Activated CD8-positive, alpha-beta T cell treated with anti-CD3 and anti-CD28 coated beads for 36 hours (primary cell): ENCODE results near the gene LY6G5B. TPM values are rescaled to one million over a fixed set of nuclear protein-coding genes. Genes with fewer than 3 reads are reported as not detected.
A peak's percentile ranks its signal among the peaks of the same experiment; 100 is the strongest.

Experiments used
- ATAC-seq: fragments of 200-7000 bp; cut with Tn5 transposase; one replicate; pipeline ENCODE4 v1.10.0; 2021; ENCODE audit warnings: mild to moderate bottlenecking, moderate library complexity
- CTCF ChIA-PET: fragments of 350-600 bp; sonication (Branson Sonifier 250); formaldehyde crosslinking; loops from one replicate; lab custom pipeline; 2021; ENCODE audit warnings: antibody characterized with exemption; lab: Charles Lee
- POLR2A ChIA-PET: fragments of 350-600 bp; sonication (Branson Sonifier 250); formaldehyde crosslinking; loops from one replicate; lab custom pipeline; 2021; ENCODE audit warnings: antibody characterized with exemption; lab: Charles Lee
- DNase-seq: peaks from one replicate; pipeline ENCODE4 v3.0.0-alpha.2; 2020
- H3K27ac Mint-ChIP-seq: one replicate; pipeline ENCODE4 v1.8.0; 2021; ENCODE audit warnings: mild to moderate bottlenecking, mixed read lengths
- H3K27me3 Mint-ChIP-seq: one replicate; pipeline ENCODE4 v1.8.0; 2021; ENCODE audit warnings: mixed read lengths
- H3K36me3 Mint-ChIP-seq: one replicate; pipeline ENCODE4 v1.8.0; 2021; ENCODE audit warnings: low read depth, mixed read lengths
- H3K4me1 Mint-ChIP-seq: one replicate; pipeline ENCODE4 v1.8.0; 2021; ENCODE audit warnings: low read depth, mixed read lengths
- H3K4me3 Mint-ChIP-seq: one replicate; pipeline ENCODE4 v1.8.0; 2021; ENCODE audit warnings: mild to moderate bottlenecking, moderate library complexity, mixed read lengths
- H3K9me3 Mint-ChIP-seq: one replicate; pipeline ENCODE4 v1.8.0; 2021; ENCODE audit warnings: mixed read lengths
- intact Hi-C: fragments of 100-400 bp; cut with micrococcal nuclease; formaldehyde crosslinking; loops from one replicate; pipeline ENCODE4 v1.10.0; 2022
- total RNA-seq, 2 experiments: library from RNA; stranded (reverse); gene quantifications; one replicate each; pipeline ENCODE4 v1.2.3, GENCODE V29; 2021
- TF ChIP-seq, protein P1 (sequence below): fragments of 200-600 bp; IDR thresholded peaks from one replicate; pipeline ENCODE4 v1.8.0; 2022; ENCODE audit warnings: antibody characterized with exemption, mild to moderate bottlenecking

The LY6G5B gene
- total RNA-seq, 2 experiments from 2014 or later = 14.7 to 16.1 TPM

DNA sequence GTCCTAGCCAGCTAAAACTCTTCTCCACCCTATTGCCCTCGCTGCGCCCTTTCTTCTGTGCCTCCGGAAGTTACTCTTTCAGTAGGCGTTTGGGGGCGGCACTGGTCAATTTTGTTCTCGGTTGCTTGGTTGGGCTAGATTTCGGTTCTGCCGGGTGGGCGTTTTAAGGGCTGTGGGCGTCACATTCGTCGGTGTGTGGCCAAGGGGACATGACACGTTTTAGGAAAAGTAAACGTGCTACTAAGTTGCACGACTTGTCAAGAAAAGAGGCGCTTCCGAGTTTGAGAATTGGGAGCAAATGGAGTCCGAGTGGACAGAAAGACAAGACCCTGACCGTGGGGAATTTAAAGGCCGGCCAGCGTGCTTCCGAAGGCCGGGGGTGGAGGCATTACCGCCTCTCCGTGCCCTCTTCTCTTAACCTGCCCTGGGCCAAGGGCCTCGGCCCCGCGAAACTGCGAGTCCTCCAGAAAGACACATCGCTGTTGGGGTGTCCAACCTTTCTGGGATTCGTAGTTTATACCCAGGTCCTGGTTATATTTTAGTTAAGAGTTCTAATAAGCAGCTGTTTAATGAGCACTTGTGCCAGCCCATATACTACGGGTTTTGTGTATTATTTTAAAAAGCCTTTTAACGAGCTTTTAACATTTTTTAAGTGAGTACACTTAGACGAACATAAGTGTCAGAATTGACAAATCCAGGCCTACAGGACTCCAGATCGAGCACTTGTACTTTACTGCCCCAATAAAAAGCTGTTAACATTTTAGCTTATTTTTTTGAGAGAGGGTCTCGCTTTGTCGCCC is 16.7 kb upstream of the LY6G5B start:
- POLR2A ChIA-PET = interaction anchor here (0.5 to 9.0 kb wide), 34 partner anchors 10 to 319 kb away, joined by 3 to 160 read pairs (median 4); partner anchors contain the start of genes ABHD16A, AIF1, C6orf47 and CSNK2B
- Mint-ChIP-seq H3K4me3 (peak overlapping the region; percentile 93), H3K9me3 (no peaks in the 10 kb centered on the region), H3K36me3 (peaks cover 54% of the 10 kb centered on the region), H3K27me3 (no peaks in the 10 kb centered on the region), H3K27ac (peak overlapping the region; percentile 100), H3K4me1 (peaks cover 55% of the 10 kb centered on the region)
- CTCF ChIA-PET = interaction anchor here (0.8 to 3.8 kb wide), 11 partner anchors 8 to 179 kb away, joined by 3 to 16 read pairs (median 4); partner anchors contain the start of genes ATP6V1G2, GPANK1 and MICB
- peak; percentile 96 for DNase-seq
- intact Hi-C loops = no loop called here
- ATAC-seq = peak; percentile 73
- TF ChIP-seq, protein P1, sequence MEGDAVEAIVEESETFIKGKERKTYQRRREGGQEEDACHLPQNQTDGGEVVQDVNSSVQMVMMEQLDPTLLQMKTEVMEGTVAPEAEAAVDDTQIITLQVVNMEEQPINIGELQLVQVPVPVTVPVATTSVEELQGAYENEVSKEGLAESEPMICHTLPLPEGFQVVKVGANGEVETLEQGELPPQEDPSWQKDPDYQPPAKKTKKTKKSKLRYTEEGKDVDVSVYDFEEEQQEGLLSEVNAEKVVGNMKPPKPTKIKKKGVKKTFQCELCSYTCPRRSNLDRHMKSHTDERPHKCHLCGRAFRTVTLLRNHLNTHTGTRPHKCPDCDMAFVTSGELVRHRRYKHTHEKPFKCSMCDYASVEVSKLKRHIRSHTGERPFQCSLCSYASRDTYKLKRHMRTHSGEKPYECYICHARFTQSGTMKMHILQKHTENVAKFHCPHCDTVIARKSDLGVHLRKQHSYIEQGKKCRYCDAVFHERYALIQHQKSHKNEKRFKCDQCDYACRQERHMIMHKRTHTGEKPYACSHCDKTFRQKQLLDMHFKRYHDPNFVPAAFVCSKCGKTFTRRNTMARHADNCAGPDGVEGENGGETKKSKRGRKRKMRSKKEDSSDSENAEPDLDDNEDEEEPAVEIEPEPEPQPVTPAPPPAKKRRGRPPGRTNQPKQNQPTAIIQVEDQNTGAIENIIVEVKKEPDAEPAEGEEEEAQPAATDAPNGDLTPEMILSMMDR = no peak

GRCh38 chr6:31654574-31655348 is 15.0 kb upstream of the LY6G5B start:
- Mint-ChIP-seq H3K27ac (no peak overlapping the region), H3K36me3 (peaks cover 55% of the 10 kb centered on the region), H3K9me3 (no peaks in the 10 kb centered on the region), H3K27me3 (no peaks in the 10 kb centered on the region), H3K4me1 (peaks cover 63% of the 10 kb centered on the region), H3K4me3 (no peak overlapping the region)
- intact Hi-C loops = no loop called here
- ChIA-PET CTCF (interaction anchor here (0.7 to 3.8 kb wide), 4 partner anchors 9 to 162 kb away, joined by 4 to 16 read pairs (median 4); partner anchors contain the start of gene GPANK1), POLR2A (interaction anchor here (1.0 to 9.0 kb wide), 7 partner anchors 10 to 92 kb away, joined by 3 to 160 read pairs (median 7); partner anchors contain the start of genes ABHD16A, C6orf47, CSNK2B and GPANK1)
- DNase-seq = no peak
- TF ChIP-seq, protein P1 = no peak
- ATAC-seq = no peak

DNA sequence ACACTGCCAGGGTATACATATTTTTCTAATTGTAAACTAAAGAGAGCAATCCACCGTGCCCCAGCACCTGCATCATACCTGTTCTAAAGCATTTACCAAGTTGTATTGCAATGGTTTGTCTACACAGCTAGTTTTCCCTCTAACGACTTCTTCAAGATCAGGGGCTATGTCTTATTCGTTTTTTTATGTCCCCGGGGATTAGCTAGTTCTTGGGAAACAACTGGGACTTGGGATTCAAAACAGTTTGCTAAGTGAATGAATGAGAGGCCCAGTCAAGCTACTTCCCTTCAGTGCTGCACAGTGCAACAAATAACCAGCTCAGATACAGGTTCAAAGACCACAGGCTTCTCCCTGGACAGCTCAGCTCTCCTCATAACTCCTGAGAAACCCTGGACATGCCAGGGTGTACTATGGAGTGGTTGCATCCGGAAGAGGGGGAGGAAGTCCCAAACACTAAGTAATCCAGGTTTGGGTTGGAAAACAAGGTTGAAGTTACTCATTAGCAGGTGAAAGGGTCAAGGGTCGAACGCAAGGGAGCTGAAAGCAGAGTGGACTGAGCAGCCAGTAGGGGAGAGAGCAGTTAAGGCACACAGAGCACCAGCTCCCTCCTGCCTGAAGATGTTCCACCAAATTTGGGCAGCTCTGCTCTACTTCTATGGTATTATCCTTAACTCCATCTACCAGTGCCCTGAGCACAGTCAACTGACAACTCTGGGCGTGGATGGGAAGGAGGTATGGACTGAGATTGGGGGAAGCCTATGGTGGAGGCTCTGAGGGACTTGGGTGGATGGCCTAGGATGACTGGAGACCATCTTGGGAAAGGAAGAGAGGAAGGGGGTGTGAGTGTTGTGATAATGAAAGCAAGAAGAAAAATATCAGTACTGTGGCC is 14.2 kb upstream of the LY6G5B start, which contains the start of gene APOM:
Gene APOM, plus strand, starts transcription at position 546 of the 889 bp plus-strand sequence. Its CDS starts 73 bp downstream, at position 619.
- ATAC-seq (no peak), DNase-seq (no peak)
- H3K4me1 Mint-ChIP-seq = peaks cover 60% of the 10 kb centered on the region
- CTCF ChIA-PET = interaction anchor here (1.2 to 1.4 kb wide), 2 partner anchors 75 to 110 kb away, joined by 4 to 5 read pairs; partner anchors contain the start of gene ATP6V1G2
- TF ChIP-seq, protein P1 = no peak
- intact Hi-C loops = no loop called here
- peaks cover 57% of the 10 kb centered on the region for H3K36me3 Mint-ChIP-seq
- peak within 1 kb of the TSS; percentile 56 for H3K27ac Mint-ChIP-seq
- POLR2A ChIA-PET = interaction anchor here (0.6 to 9.0 kb wide), 6 partner anchors 9 to 87 kb away, joined by 3 to 160 read pairs (median 4); partner anchors contain the start of genes C6orf47, CSNK2B and GPANK1
- no peaks in the 10 kb centered on the region for H3K27me3 Mint-ChIP-seq
- no peaks in the 10 kb centered on the region for H3K9me3 Mint-ChIP-seq
- H3K4me3 Mint-ChIP-seq = no peak within 1 kb of the TSS

GRCh38 chr6:31657406-31658157 is 12.2 kb upstream of the LY6G5B start:
- Mint-ChIP-seq H3K4me3 (peak overlapping the region; percentile 98), H3K4me1 (peaks cover 68% of the 10 kb centered on the region), H3K36me3 (peaks cover 60% of the 10 kb centered on the region), H3K9me3 (no peaks in the 10 kb centered on the region), H3K27ac (peak overlapping the region; percentile 85), H3K27me3 (no peaks in the 10 kb centered on the region)
- DNase-seq (peak; percentile 74), ATAC-seq (no peak)
- ChIA-PET CTCF (interaction anchor here (1.0 to 1.3 kb wide), 2 partner anchors 107 to 112 kb away, joined by 3 read pairs; no protein-coding TSS in a partner anchor), POLR2A (interaction anchor here (0.7 to 9.0 kb wide), 8 partner anchors 7 to 173 kb away, joined by 3 to 160 read pairs (median 3); partner anchors contain the start of genes ABHD16A, C6orf47, CSNK2B and GPANK1)
- intact Hi-C loops = no loop called here
- TF ChIP-seq, protein P1 = no peak
